ENCODE data around the gene KIF1B.
"Not testable (repeated sequence)": the region's sequence is repeated elsewhere in the genome, so short reads cannot be mapped to it uniquely, and the experiment has no call there.

KIF1B gene

GRCh38 chr1:10353282-10353681 lies 142.9 kb downstream of the KIF1B start:
- Histone ChIP-seq H3K4me3 (ENCODE audit: low read depth, low read length) (no peak overlapping the region), H3K27ac (ENCODE audit: low read depth, low read length) (no peak overlapping the region), H3K36me3 (ENCODE audit: insufficient read depth, low read length) (no peaks in the 10 kb centered on the region)

GRCh38 chr1:10353693-10354092 lies 143.3 kb downstream of the KIF1B start:
- Histone ChIP-seq H3K27me3 (ENCODE audit: insufficient read depth, low read length) (no peaks in the 10 kb centered on the region), H3K79me2 (ENCODE audit: control insufficient read depth, insufficient read depth, low read length, unreplicated experiment) (no peaks in the 10 kb centered on the region), H3K36me3 (ENCODE audit: insufficient read depth, low read length) (no peaks in the 10 kb centered on the region), H2AFZ (ENCODE audit: low read length, unreplicated experiment) (no peak overlapping the region), H3K4me3 (ENCODE audit: low read depth, low read length) (no peak overlapping the region), H3K4me1 (ENCODE audit: control insufficient read depth, insufficient read depth, low read length, unreplicated experiment) (no peaks in the 10 kb centered on the region), H3K27ac (ENCODE audit: low read depth, low read length) (no peak overlapping the region)

More at GRCh38 chr1:10353282-10353681, 142.9 kb downstream of the KIF1B start:
- Histone ChIP-seq H3K27me3 (ENCODE audit: insufficient read depth, low read length) (no peaks in the 10 kb centered on the region), H3K4me1 (ENCODE audit: control insufficient read depth, insufficient read depth, low read length, unreplicated experiment) (no peaks in the 10 kb centered on the region), H3K79me2 (ENCODE audit: control insufficient read depth, insufficient read depth, low read length, unreplicated experiment) (no peaks in the 10 kb centered on the region), H2AFZ (ENCODE audit: low read length, unreplicated experiment) (no peak overlapping the region)

DNA sequence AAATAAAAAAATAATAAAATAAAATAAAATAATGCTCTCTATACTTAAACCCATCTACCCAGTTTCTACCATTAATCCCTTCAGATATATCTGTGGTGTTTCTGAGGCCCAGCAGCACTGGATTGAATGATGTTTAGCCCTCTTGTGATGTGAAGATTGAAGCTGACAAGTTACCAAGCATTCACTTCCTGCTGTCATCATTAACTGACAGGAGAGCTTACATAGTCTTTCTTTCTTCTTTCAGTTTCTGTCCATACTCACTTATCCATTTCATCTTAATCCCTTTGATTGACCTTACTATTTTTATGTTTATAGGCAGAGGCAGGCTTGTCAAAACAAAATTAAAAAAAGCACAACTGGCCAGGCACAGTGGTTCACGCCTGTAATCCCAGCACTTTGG lies 149.7 kb downstream of the KIF1B start:
- Histone ChIP-seq H3K27me3 (ENCODE audit: insufficient read depth, low read length) (no peaks in the 10 kb centered on the region), H3K79me2 (ENCODE audit: control insufficient read depth, insufficient read depth, low read length, unreplicated experiment) (no peaks in the 10 kb centered on the region), H3K4me3 (ENCODE audit: low read depth, low read length) (no peak overlapping the region), H3K27ac (ENCODE audit: low read depth, low read length) (no peak overlapping the region), H3K36me3 (ENCODE audit: insufficient read depth, low read length) (0 out of 2 replicates have a peak, but pooled peaks cover 4% of the 10 kb centered on the region), H2AFZ (ENCODE audit: low read length, unreplicated experiment) (no peak overlapping the region), H3K4me1 (ENCODE audit: control insufficient read depth, insufficient read depth, low read length, unreplicated experiment) (no peaks in the 10 kb centered on the region)

GRCh38 chr1:10361515-10361914 lies 151.1 kb downstream of the KIF1B start:
- Histone ChIP-seq H3K4me3 (ENCODE audit: low read depth, low read length) (no peak overlapping the region), H3K27ac (ENCODE audit: low read depth, low read length) (no peak overlapping the region), H3K27me3 (ENCODE audit: insufficient read depth, low read length) (no peaks in the 10 kb centered on the region), H3K4me1 (ENCODE audit: control insufficient read depth, insufficient read depth, low read length, unreplicated experiment) (no peaks in the 10 kb centered on the region), H2AFZ (ENCODE audit: low read length, unreplicated experiment) (no peak overlapping the region), H3K36me3 (ENCODE audit: insufficient read depth, low read length) (peaks cover 8% of the 10 kb centered on the region; the same call in 1 of the 2 replicates), H3K79me2 (ENCODE audit: control insufficient read depth, insufficient read depth, low read length, unreplicated experiment) (no peaks in the 10 kb centered on the region)

DNA sequence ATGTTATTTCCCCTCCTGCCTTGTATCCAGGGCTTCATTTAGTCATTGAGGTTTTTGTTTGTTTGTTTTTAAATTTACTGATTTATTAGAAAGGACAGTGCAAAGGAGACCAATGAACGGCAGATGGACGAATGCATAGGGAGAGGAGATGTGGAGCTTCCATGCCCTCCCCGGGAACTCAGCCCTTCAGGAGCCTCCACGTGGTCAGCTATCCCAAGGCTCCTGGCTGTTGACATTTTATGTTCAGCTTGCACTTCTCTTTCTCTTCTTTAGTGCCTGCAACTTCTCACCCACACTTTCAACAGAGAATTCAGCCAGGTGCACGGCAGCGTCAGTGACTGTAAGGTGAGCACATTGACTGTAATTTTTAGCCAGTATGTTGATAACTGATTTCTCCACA lies 157.8 kb downstream of the KIF1B start:
- Histone ChIP-seq H3K4me3 (ENCODE audit: low read depth, low read length) (no peak overlapping the region), H3K79me2 (ENCODE audit: control insufficient read depth, insufficient read depth, low read length, unreplicated experiment) (no peaks in the 10 kb centered on the region), H3K4me1 (ENCODE audit: control insufficient read depth, insufficient read depth, low read length, unreplicated experiment) (no peaks in the 10 kb centered on the region), H3K27ac (ENCODE audit: low read depth, low read length) (no peak overlapping the region), H2AFZ (ENCODE audit: low read length, unreplicated experiment) (no peak overlapping the region), H3K36me3 (ENCODE audit: insufficient read depth, low read length) (peaks cover 17% of the 10 kb centered on the region; the same call in 1 of the 2 replicates), H3K27me3 (ENCODE audit: insufficient read depth, low read length) (no peaks in the 10 kb centered on the region)

GRCh38 chr1:10374442-10374860 lies 164.1 kb downstream of the KIF1B start:
- H2AFZ ChIP-seq (ENCODE audit: low read length, unreplicated experiment), result no peak overlapping the region
- no peak overlapping the region for H3K4me3 ChIP-seq (ENCODE audit: low read depth, low read length)
- H3K36me3 ChIP-seq (ENCODE audit: insufficient read depth, low read length), result peaks cover 9% of the 10 kb centered on the region
- H3K79me2 ChIP-seq (ENCODE audit: control insufficient read depth, insufficient read depth, low read length, unreplicated experiment), result no peaks in the 10 kb centered on the region
- no peak overlapping the region for H3K27ac ChIP-seq (ENCODE audit: low read depth, low read length)
- no peaks in the 10 kb centered on the region for H3K4me1 ChIP-seq (ENCODE audit: control insufficient read depth, insufficient read depth, low read length, unreplicated experiment)
- no peaks in the 10 kb centered on the region for H3K27me3 ChIP-seq (ENCODE audit: insufficient read depth, low read length)

GRCh38 chr1:10377365-10378029 lies 167.1 kb downstream of the KIF1B start:
- not testable (repeated sequence) for H3K27ac ChIP-seq (ENCODE audit: low read depth, low read length); H3K27me3 ChIP-seq (ENCODE audit: insufficient read depth, low read length); H3K36me3 ChIP-seq (ENCODE audit: insufficient read depth, low read length); H2AFZ ChIP-seq (ENCODE audit: low read length, unreplicated experiment); H3K79me2 ChIP-seq (ENCODE audit: control insufficient read depth, insufficient read depth, low read length, unreplicated experiment); H3K4me3 ChIP-seq (ENCODE audit: low read depth, low read length)
- H3K4me1 ChIP-seq (ENCODE audit: control insufficient read depth, insufficient read depth, low read length, unreplicated experiment), result peaks cover 15% of the 10 kb centered on the region

GRCh38 chr1:10378081-10378841 lies 167.9 kb downstream of the KIF1B start:
- peaks cover 4% of the 10 kb centered on the region for H3K36me3 ChIP-seq (ENCODE audit: insufficient read depth, low read length)
- no peak overlapping the region for H2AFZ ChIP-seq (ENCODE audit: low read length, unreplicated experiment)
- no peaks in the 10 kb centered on the region for H3K27me3 ChIP-seq (ENCODE audit: insufficient read depth, low read length)
- H3K79me2 ChIP-seq (ENCODE audit: control insufficient read depth, insufficient read depth, low read length, unreplicated experiment), result no peaks in the 10 kb centered on the region
- H3K27ac ChIP-seq (ENCODE audit: low read depth, low read length), result no peak overlapping the region
- no peak overlapping the region for H3K4me3 ChIP-seq (ENCODE audit: low read depth, low read length)
- peaks cover 15% of the 10 kb centered on the region for H3K4me1 ChIP-seq (ENCODE audit: control insufficient read depth, insufficient read depth, low read length, unreplicated experiment)

- Histone ChIP-seq H3K36me3 (ENCODE audit: insufficient read depth, low read length) (peaks cover 4% of the 10 kb centered on the region; the same call in 1 of the 2 replicates), H2AFZ (ENCODE audit: low read length, unreplicated experiment) (no peak overlapping the region), H3K27ac (ENCODE audit: low read depth, low read length) (no peak overlapping the region), H3K79me2 (ENCODE audit: control insufficient read depth, insufficient read depth, low read length, unreplicated experiment) (no peaks in the 10 kb centered on the region), H3K4me3 (ENCODE audit: low read depth, low read length) (no peak overlapping the region), H3K27me3 (ENCODE audit: insufficient read depth, low read length) (no peaks in the 10 kb centered on the region), H3K4me1 (ENCODE audit: control insufficient read depth, insufficient read depth, low read length, unreplicated experiment) (peaks cover 15% of the 10 kb centered on the region)
Measured at GRCh38 chr1:10379101-10379620, 168.8 kb downstream of the KIF1B start.

DNA sequence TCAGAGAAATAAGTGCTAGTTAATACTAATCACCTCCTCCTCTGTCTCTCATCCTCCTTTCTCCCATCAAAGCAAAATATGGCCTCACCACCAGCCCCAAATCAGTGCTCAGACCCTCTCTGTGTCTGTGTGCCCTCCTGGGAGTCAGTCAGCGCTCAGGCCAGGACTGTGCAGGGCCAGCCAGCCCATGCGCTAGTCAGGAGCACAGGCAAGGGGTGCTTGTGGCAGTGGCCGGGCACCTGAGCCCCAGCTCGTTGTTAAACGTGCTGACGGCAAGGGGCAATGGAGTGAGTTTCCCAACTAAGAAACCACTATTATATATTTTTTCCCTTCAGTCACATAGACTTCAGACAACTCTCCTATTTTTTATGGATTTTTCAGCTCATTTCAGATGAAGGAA lies 169.3 kb downstream of the KIF1B start:
- Histone ChIP-seq H3K4me1 (ENCODE audit: control insufficient read depth, insufficient read depth, low read length, unreplicated experiment) (peaks cover 15% of the 10 kb centered on the region), H3K79me2 (ENCODE audit: control insufficient read depth, insufficient read depth, low read length, unreplicated experiment) (no peaks in the 10 kb centered on the region), H3K4me3 (ENCODE audit: low read depth, low read length) (no peak overlapping the region), H3K27me3 (ENCODE audit: insufficient read depth, low read length) (no peaks in the 10 kb centered on the region), H3K27ac (ENCODE audit: low read depth, low read length) (no peak overlapping the region), H2AFZ (ENCODE audit: low read length, unreplicated experiment) (no peak overlapping the region), H3K36me3 (ENCODE audit: insufficient read depth, low read length) (peaks cover 4% of the 10 kb centered on the region; the same call in 1 of the 2 replicates)

Data from ACC112 (cell line).